HEK293 (cell line): ENCODE results near the gene CALHM1.

Experiments
- CTCF ChIA-PET: fragments of 350-600 bp; formaldehyde crosslinking; extraction: SDS; loops from one replicate; lab custom pipeline; 2021; ENCODE audit warnings: antibody characterized with exemption; lab: Yijun Ruan, JAX
- POLR2A ChIA-PET: fragments of 300-600 bp; formaldehyde crosslinking; extraction: SDS; loops from one replicate; lab custom pipeline; 2020; ENCODE audit warnings: antibody characterized with exemption, inconsistent platforms; lab: Yijun Ruan, JAX
- H3K27ac ChIP-seq: fragments of 200-500 bp; sonication (Bioruptor generic); 2 replicates; pipeline ENCODE4 v1.5.1; 2014; ENCODE audit warnings: low read depth, low read length, control low read depth, inconsistent platforms; ENCODE audit errors: extremely low read depth
- H3K36me3 ChIP-seq, 2 experiments: fragments of 200-500 bp in 1 of 2; sonication (Bioruptor generic) in 1 of 2; 1 replicate in 1 of 2; 2 replicates in 1 of 2; pipeline ENCODE4 v1.5.1; 2014 to 2017; ENCODE audit warnings: inconsistent platforms in 2 of 2, low read length in 2 of 2; ENCODE audit not compliant: control insufficient read depth in 2 of 2, insufficient read depth in 1 of 2
- H3K4me1 ChIP-seq: fragments of 200-500 bp; sonication (Bioruptor generic); 2 replicates; pipeline ENCODE4 v1.5.1; 2014; ENCODE audit warnings: mild to moderate bottlenecking, low read length, inconsistent platforms; ENCODE audit not compliant: control insufficient read depth, insufficient read depth
- H3K4me3 ChIP-seq: 2 replicates; pipeline ENCODE4 v1.5.1; 2011; ENCODE audit warnings: low read depth, mild to moderate bottlenecking, control low read depth, low read length, moderate library complexity
- H3K9me3 ChIP-seq: fragments of 200-500 bp; sonication (Bioruptor generic); 2 replicates; pipeline ENCODE4 v1.5.1; 2014; ENCODE audit warnings: low read depth, low read length, inconsistent platforms; ENCODE audit not compliant: control insufficient read depth, insufficient read depth
- EGR2 ChIP-seq: fragments of 450-650 bp; formaldehyde crosslinking; IDR thresholded peaks from 2 replicates; pipeline ENCODE4 v1.5.1; 2016; ENCODE audit warnings: low read depth, missing biosample characterization, missing genetic modification characterization
- GLIS2 ChIP-seq: fragments of 450-650 bp; formaldehyde crosslinking; IDR thresholded peaks from 2 replicates; pipeline ENCODE4 v1.5.1; 2016; ENCODE audit warnings: missing biosample characterization, missing genetic modification characterization
- KLF10 ChIP-seq: fragments of 450-650 bp; IDR thresholded peaks from 2 replicates; pipeline ENCODE4 v1.5.1; 2018; ENCODE audit warnings: missing biosample characterization, mild to moderate bottlenecking, missing genetic modification characterization
- KLF16 ChIP-seq: fragments of 450-650 bp; formaldehyde crosslinking; IDR thresholded peaks from 2 replicates; pipeline ENCODE4 v1.5.1; 2017; ENCODE audit warnings: missing biosample characterization, missing genetic modification characterization
- SP7 ChIP-seq: fragments of 450-650 bp; formaldehyde crosslinking; IDR thresholded peaks from 2 replicates; pipeline ENCODE4 v1.5.1; 2016; ENCODE audit warnings: missing biosample characterization, missing genetic modification characterization
- ZBTB48 ChIP-seq: fragments of 450-650 bp; formaldehyde crosslinking; IDR thresholded peaks from 2 replicates; pipeline ENCODE4 v1.5.1; 2016; ENCODE audit warnings: missing biosample characterization, missing genetic modification characterization
- ZNF19 ChIP-seq: fragments of 450-650 bp; formaldehyde crosslinking; IDR thresholded peaks from 2 replicates; pipeline ENCODE4; 2016; ENCODE audit warnings: missing biosample characterization, missing genetic modification characterization, low read depth
- ZNF23 ChIP-seq: fragments of 450-650 bp; formaldehyde crosslinking; IDR thresholded peaks from 2 replicates; pipeline ENCODE4 v1.5.1; 2016; ENCODE audit warnings: missing biosample characterization, missing genetic modification characterization, borderline replicate concordance
- ZNF266 ChIP-seq: fragments of 450-650 bp; formaldehyde crosslinking; IDR thresholded peaks from 2 replicates; pipeline ENCODE4 v1.5.1; 2016; ENCODE audit warnings: missing biosample characterization, missing genetic modification characterization, low read depth
- ZNF324 ChIP-seq: fragments of 450-650 bp; formaldehyde crosslinking; IDR thresholded peaks from 2 replicates; pipeline ENCODE4 v1.5.1; 2016; ENCODE audit warnings: missing biosample characterization, missing genetic modification characterization
- ZNF48 ChIP-seq: fragments of 450-650 bp; formaldehyde crosslinking; IDR thresholded peaks from 2 replicates; pipeline ENCODE4 v1.5.1; 2016; ENCODE audit warnings: missing biosample characterization, missing genetic modification characterization
- ZNF558 ChIP-seq: fragments of 450-650 bp; formaldehyde crosslinking; IDR thresholded peaks from 2 replicates; pipeline ENCODE4 v1.5.1; 2016; ENCODE audit warnings: missing biosample characterization, missing genetic modification characterization
- ZNF560 ChIP-seq: fragments of 450-650 bp; formaldehyde crosslinking; IDR thresholded peaks from 2 replicates; pipeline ENCODE4 v1.5.1; 2017; ENCODE audit warnings: missing biosample characterization, missing genetic modification characterization, borderline replicate concordance
- ZNF624 ChIP-seq: fragments of 450-650 bp; formaldehyde crosslinking; IDR thresholded peaks from 2 replicates; pipeline ENCODE4 v1.5.1; 2017; ENCODE audit warnings: missing biosample characterization, missing genetic modification characterization
- ZNF707 ChIP-seq: fragments of 450-650 bp; formaldehyde crosslinking; IDR thresholded peaks from 2 replicates; pipeline ENCODE4 v1.5.1; 2016; ENCODE audit warnings: missing biosample characterization, missing genetic modification characterization
- ZNF837 ChIP-seq: fragments of 450-650 bp; formaldehyde crosslinking; IDR thresholded peaks from 2 replicates; pipeline ENCODE4 v1.5.1; 2016; ENCODE audit warnings: missing biosample characterization, missing genetic modification characterization
- TF ChIP-seq, protein P1 (sequence below): fragments of 450-650 bp; IDR thresholded peaks from 2 replicates; pipeline ENCODE4 v1.5.1; 2018; ENCODE audit warnings: missing biosample characterization, mild to moderate bottlenecking, missing genetic modification characterization
- TF ChIP-seq, protein P2 (sequence below): fragments of 450-650 bp; formaldehyde crosslinking; IDR thresholded peaks from 2 replicates; pipeline ENCODE4 v1.5.1; 2017; ENCODE audit warnings: missing biosample characterization, mild to moderate bottlenecking, missing genetic modification characterization, moderate library complexity
- TF ChIP-seq, protein P3 (sequence below): sonication (generic); formaldehyde crosslinking; IDR thresholded peaks from 2 replicates; pipeline ENCODE4 v1.8.1; 2022; ENCODE audit warnings: mild to moderate bottlenecking, moderate library complexity, missing genetic modification reagents
- TF ChIP-seq, protein P4 (sequence below): fragments of 450-650 bp; formaldehyde crosslinking; IDR thresholded peaks from 2 replicates; pipeline ENCODE4 v1.5.1; 2017; ENCODE audit warnings: missing biosample characterization, missing genetic modification characterization
- TF ChIP-seq, protein P5 (sequence below): fragments of 450-650 bp; formaldehyde crosslinking; IDR thresholded peaks from 2 replicates; pipeline ENCODE4 v1.5.1; 2016; ENCODE audit warnings: missing biosample characterization, missing genetic modification characterization
- TF ChIP-seq, protein P6 (sequence below): fragments of 450-650 bp; formaldehyde crosslinking; IDR thresholded peaks from 2 replicates; pipeline ENCODE4 v1.5.1; 2016; ENCODE audit warnings: missing biosample characterization, missing genetic modification characterization
- TF ChIP-seq, protein P7 (sequence below): fragments of 450-650 bp; formaldehyde crosslinking; IDR thresholded peaks from 2 replicates; pipeline ENCODE4 v1.5.1; 2017; ENCODE audit warnings: missing biosample characterization, missing genetic modification characterization

Gene CALHM1

DNA sequence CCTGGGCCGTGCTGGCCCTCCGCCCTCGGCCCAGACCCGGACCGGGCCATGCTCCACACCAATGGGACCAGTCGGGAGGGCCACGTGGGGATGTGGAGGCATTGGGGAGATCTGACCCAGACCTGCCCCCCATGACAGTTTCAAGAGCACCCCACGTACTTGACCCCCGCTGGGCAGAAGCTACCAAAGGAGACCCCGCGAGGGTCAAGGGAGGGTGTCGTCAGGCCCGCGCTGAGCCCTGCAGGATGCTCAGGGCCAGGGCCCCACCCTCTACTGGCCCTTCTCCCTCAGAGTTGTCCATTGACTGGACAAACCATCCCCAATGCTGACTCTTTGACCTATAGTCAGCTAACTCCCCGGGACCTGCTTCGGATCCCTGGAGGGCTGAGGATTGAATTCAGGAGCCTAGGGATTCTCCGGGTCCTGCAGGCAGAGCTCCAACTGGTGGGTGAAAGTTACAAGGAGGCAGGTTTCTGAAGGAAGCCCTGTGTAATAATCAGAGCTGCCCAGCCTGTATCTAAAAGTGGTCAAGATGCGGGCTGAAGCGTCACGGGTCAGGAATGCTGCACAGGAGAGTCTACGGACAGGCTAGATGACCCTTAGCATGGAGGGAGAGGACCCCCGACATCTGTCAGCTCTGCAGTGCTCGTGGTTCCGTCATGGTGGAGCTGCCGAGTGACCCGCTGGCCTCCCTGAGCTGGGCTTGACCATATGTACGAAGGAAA, 6.0 kb downstream of the CALHM1 start:
- peak overlapping the region; percentile 77; the same call in 1 of the 2 replicates for H3K27ac ChIP-seq
- POLR2A ChIA-PET = interaction anchor here (1.5 to 1.9 kb wide), 2 partner anchors 13 to 85 kb away, joined by 3 to 5 read pairs; partner anchors contain the start of gene TAF5
- CTCF ChIA-PET = interaction anchor here (1.0 kb wide), 1 partner anchor 33 kb away, joined by 3 read pairs; no protein-coding TSS in a partner anchor
- peak overlapping the region; percentile 60 for H3K4me3 ChIP-seq
- H3K36me3 ChIP-seq = peaks cover 5 to 25% of the 10 kb centered on the region in 2 experiments; a peak in 2 of 3 replicates
- H3K9me3 ChIP-seq = no peaks in the 10 kb centered on the region
- H3K4me1 ChIP-seq = peaks cover 9% of the 10 kb centered on the region
- TF ChIP-seq KLF10 (tag by site-specific recombination) (no peak), SP7 (tag by site-specific recombination) (no peak), ZNF19 (tag by site-specific recombination) (no peak), ZNF48 (tag by site-specific recombination) (no peak), ZNF23 (tag by site-specific recombination) (no peak), EGR2 (tag by site-specific recombination) (no peak), ZNF707 (tag by site-specific recombination) (no peak), KLF16 (tag by site-specific recombination) (no peak), ZNF266 (tag by site-specific recombination) (no peak), ZNF324 (tag by site-specific recombination) (no peak), ZNF558 (no peak), ZNF560 (no peak), ZNF624 (tag by site-specific recombination) (no peak), ZBTB48 (tag by site-specific recombination) (no peak), ZNF837 (no peak), GLIS2 (tag by site-specific recombination) (peak; percentile 20; the same call in 1 of the 2 replicates)
- TF ChIP-seq, protein P1, sequence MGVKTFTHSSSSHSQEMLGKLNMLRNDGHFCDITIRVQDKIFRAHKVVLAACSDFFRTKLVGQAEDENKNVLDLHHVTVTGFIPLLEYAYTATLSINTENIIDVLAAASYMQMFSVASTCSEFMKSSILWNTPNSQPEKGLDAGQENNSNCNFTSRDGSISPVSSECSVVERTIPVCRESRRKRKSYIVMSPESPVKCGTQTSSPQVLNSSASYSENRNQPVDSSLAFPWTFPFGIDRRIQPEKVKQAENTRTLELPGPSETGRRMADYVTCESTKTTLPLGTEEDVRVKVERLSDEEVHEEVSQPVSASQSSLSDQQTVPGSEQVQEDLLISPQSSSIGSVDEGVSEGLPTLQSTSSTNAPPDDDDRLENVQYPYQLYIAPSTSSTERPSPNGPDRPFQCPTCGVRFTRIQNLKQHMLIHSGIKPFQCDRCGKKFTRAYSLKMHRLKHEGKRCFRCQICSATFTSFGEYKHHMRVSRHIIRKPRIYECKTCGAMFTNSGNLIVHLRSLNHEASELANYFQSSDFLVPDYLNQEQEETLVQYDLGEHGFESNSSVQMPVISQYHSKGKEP = no peak
- TF ChIP-seq, protein P2, sequence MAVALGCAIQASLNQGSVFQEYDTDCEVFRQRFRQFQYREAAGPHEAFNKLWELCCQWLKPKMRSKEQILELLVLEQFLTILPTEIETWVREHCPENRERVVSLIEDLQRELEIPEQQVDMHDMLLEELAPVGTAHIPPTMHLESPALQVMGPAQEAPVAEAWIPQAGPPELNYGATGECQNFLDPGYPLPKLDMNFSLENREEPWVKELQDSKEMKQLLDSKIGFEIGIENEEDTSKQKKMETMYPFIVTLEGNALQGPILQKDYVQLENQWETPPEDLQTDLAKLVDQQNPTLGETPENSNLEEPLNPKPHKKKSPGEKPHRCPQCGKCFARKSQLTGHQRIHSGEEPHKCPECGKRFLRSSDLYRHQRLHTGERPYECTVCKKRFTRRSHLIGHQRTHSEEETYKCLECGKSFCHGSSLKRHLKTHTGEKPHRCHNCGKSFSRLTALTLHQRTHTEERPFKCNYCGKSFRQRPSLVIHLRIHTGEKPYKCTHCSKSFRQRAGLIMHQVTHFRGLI (tag by site-specific recombination) = no peak
- TF ChIP-seq, protein P3, sequence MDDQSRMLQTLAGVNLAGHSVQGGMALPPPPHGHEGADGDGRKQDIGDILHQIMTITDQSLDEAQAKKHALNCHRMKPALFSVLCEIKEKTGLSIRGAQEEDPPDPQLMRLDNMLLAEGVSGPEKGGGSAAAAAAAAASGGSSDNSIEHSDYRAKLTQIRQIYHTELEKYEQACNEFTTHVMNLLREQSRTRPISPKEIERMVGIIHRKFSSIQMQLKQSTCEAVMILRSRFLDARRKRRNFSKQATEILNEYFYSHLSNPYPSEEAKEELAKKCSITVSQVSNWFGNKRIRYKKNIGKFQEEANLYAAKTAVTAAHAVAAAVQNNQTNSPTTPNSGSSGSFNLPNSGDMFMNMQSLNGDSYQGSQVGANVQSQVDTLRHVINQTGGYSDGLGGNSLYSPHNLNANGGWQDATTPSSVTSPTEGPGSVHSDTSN (CRISPR knock-in tag) = 0 out of 2 replicates have a peak, but pooled peaks have one; percentile 23
- TF ChIP-seq, protein P4, sequence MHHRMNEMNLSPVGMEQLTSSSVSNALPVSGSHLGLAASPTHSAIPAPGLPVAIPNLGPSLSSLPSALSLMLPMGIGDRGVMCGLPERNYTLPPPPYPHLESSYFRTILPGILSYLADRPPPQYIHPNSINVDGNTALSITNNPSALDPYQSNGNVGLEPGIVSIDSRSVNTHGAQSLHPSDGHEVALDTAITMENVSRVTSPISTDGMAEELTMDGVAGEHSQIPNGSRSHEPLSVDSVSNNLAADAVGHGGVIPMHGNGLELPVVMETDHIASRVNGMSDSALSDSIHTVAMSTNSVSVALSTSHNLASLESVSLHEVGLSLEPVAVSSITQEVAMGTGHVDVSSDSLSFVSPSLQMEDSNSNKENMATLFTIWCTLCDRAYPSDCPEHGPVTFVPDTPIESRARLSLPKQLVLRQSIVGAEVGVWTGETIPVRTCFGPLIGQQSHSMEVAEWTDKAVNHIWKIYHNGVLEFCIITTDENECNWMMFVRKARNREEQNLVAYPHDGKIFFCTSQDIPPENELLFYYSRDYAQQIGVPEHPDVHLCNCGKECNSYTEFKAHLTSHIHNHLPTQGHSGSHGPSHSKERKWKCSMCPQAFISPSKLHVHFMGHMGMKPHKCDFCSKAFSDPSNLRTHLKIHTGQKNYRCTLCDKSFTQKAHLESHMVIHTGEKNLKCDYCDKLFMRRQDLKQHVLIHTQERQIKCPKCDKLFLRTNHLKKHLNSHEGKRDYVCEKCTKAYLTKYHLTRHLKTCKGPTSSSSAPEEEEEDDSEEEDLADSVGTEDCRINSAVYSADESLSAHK (tag by site-specific recombination) = peak; percentile 87
- TF ChIP-seq, protein P5, sequence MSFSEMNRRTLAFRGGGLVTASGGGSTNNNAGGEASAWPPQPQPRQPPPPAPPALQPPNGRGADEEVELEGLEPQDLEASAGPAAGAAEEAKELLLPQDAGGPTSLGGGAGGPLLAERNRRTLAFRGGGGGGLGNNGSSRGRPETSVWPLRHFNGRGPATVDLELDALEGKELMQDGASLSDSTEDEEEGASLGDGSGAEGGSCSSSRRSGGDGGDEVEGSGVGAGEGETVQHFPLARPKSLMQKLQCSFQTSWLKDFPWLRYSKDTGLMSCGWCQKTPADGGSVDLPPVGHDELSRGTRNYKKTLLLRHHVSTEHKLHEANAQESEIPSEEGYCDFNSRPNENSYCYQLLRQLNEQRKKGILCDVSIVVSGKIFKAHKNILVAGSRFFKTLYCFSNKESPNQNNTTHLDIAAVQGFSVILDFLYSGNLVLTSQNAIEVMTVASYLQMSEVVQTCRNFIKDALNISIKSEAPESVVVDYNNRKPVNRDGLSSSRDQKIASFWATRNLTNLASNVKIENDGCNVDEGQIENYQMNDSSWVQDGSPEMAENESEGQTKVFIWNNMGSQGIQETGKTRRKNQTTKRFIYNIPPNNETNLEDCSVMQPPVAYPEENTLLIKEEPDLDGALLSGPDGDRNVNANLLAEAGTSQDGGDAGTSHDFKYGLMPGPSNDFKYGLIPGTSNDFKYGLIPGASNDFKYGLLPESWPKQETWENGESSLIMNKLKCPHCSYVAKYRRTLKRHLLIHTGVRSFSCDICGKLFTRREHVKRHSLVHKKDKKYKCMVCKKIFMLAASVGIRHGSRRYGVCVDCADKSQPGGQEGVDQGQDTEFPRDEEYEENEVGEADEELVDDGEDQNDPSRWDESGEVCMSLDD (tag by site-specific recombination) = no peak
- TF ChIP-seq, protein P6, sequence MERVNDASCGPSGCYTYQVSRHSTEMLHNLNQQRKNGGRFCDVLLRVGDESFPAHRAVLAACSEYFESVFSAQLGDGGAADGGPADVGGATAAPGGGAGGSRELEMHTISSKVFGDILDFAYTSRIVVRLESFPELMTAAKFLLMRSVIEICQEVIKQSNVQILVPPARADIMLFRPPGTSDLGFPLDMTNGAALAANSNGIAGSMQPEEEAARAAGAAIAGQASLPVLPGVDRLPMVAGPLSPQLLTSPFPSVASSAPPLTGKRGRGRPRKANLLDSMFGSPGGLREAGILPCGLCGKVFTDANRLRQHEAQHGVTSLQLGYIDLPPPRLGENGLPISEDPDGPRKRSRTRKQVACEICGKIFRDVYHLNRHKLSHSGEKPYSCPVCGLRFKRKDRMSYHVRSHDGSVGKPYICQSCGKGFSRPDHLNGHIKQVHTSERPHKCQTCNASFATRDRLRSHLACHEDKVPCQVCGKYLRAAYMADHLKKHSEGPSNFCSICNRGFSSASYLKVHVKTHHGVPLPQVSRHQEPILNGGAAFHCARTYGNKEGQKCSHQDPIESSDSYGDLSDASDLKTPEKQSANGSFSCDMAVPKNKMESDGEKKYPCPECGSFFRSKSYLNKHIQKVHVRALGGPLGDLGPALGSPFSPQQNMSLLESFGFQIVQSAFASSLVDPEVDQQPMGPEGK = no peak
- TF ChIP-seq, protein P7, sequence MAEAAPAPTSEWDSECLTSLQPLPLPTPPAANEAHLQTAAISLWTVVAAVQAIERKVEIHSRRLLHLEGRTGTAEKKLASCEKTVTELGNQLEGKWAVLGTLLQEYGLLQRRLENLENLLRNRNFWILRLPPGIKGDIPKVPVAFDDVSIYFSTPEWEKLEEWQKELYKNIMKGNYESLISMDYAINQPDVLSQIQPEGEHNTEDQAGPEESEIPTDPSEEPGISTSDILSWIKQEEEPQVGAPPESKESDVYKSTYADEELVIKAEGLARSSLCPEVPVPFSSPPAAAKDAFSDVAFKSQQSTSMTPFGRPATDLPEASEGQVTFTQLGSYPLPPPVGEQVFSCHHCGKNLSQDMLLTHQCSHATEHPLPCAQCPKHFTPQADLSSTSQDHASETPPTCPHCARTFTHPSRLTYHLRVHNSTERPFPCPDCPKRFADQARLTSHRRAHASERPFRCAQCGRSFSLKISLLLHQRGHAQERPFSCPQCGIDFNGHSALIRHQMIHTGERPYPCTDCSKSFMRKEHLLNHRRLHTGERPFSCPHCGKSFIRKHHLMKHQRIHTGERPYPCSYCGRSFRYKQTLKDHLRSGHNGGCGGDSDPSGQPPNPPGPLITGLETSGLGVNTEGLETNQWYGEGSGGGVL (tag by site-specific recombination) = no peak
